GM12872 (cell line): ENCODE measurements around the gene KYNU.

ENCODE experiments used
- TF ChIP-seq, protein P1 (sequence below): IDR thresholded peaks from 3 replicates; pipeline ENCODE4 v1.5.1; 2011; ENCODE audit warnings: low read depth, mild to moderate bottlenecking, low read length, moderate library complexity; ENCODE audit not compliant: insufficient read depth

Gene KYNU

DNA sequence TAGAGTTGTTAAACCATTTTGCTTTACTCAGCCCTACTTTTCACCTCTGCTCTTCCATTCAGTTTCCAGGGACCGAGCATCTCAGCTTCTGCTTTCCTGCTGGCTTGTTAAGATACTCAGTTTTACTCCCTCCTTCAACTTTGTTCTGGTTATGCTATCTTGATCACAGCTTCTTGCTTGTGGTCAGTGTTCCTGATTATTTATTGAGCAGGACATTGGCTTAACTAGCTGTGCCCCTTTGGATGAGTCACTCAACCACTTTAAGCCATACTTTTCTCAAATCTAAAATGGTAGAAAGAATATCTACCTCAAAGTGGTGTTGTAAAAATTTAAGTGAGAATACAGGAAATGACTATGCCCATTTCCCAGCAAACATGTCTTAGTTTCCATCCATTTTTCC is 124.0 kb downstream of the KYNU start:
- TF ChIP-seq, protein P1, sequence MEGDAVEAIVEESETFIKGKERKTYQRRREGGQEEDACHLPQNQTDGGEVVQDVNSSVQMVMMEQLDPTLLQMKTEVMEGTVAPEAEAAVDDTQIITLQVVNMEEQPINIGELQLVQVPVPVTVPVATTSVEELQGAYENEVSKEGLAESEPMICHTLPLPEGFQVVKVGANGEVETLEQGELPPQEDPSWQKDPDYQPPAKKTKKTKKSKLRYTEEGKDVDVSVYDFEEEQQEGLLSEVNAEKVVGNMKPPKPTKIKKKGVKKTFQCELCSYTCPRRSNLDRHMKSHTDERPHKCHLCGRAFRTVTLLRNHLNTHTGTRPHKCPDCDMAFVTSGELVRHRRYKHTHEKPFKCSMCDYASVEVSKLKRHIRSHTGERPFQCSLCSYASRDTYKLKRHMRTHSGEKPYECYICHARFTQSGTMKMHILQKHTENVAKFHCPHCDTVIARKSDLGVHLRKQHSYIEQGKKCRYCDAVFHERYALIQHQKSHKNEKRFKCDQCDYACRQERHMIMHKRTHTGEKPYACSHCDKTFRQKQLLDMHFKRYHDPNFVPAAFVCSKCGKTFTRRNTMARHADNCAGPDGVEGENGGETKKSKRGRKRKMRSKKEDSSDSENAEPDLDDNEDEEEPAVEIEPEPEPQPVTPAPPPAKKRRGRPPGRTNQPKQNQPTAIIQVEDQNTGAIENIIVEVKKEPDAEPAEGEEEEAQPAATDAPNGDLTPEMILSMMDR: no peak

DNA sequence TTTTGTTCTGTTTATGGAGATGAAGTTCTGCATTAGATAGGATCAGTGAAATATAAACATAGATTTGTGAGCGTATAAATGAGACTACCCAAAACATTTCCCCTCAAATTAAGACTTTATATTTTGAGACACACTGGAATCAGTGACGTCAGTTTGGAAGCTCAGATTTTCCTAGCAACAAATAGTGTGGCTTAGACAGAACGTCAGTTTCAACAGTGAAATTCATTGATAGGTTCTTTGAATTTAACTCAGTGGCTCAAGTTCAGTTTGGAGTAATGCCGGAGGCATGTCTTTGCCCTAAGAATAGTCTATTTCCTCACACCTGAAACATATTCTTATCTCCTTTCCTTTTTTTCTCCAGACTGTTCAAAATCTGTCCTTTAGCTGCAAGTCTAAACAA is 138.2 kb downstream of the KYNU start:
- TF ChIP-seq, protein P1: no peak

DNA sequence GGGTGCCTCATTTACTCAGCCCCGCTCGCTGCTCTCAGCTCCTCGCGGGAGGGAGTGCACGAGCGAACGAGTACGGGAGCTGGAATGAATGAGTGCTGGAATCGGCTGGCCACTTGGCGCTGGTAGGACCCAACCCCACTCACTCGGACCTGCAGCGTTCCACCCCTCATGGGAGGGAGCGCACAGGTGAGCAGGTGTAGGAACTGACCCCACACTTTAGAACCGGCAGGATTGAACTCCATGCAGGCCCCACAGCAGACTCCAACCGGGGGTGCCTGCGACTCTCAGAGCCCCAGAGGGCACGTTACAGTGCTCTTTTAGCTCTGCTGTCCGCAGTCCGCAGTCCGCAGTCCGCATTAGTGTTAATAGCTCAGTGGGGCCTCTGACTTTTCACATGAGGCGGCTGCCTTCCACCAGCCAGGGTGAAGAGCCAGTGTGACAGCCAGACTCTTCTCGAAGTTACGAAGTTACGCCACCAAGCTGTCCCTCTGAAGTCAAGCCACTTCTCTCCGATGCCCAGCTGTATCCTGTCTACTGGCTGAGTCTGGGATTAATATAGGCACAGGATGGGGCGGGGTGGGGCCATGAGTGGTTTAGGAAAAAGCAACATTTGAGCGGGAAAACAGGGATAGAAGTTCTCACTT is 149.1 kb downstream of the KYNU start:
- TF ChIP-seq, protein P1: no peak

DNA sequence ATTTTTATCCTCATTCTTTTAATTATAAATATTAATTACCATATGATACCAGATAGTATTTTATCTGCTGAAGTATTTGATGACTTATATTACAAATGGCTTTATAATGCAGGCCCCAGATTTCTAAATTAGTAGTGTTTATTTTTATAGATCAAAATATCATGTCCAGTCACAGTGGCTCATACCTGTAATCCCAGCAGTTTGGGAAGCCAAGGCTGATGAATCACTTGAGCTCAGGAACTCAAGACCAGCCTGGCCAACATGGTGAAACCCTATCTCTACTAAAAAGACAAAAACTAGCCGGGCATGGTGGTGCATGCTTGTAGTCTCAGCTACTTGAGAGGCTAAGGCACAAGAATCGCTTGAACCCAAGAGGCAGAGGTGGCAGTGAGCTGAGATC is 151.7 kb downstream of the KYNU start:
- TF ChIP-seq, protein P1: no peak

DNA sequence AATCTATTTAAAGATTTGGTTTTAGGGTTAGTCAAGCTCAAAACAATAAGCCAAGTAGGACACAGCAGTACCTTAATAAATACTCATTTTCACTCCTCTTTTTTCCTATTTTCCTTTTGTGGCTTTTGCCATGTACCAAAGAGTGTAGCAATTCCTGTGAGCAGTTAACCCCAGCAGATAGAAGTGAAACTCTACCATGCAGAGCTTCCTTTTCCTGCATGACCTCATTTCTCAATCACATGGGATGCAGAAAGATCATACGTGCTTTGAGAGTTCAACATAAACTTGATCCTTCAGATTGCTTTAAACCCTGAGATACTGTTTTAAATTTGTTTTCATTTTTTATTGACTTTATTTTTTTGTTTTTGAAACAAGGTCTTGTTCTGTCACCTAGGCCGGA is 152.7 kb downstream of the KYNU start:
- TF ChIP-seq, protein P1: no peak

DNA sequence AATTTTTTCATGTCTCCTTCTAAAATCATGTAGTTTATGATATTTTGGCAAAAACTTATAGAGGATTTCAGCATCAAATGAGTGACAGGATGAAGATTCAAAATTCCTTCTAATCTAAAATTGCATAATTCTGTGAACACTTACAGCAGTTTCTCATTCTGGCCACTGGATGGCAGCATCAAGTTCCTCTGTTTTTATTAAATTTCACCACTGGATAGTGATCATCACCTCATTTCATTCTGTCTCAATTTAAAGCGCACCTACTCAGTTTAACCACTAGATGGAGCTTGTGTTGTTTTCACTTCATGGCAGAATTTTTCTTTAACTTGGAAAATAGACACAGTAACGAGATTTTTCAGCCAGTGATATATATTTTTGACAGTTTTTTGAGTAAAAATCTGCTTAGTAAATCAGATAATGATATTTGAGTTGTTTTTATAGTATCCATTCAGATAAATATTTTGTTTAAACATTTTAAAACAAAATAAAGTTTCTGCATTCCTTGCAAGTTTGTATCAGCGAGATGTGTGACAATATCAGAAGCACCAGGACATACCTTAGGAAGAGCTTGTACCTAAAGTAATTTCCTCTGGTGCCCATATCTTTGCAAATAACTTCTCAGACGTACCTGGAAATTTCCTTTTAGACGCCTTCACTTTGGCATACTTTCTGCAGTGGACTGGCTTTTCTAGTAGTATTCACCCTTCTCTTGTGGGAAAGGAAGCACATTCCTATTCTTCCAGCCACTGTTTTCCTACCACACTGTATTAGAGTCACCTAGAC is 157.0 kb downstream of the KYNU start:
- TF ChIP-seq, protein P1: peak; percentile 83

DNA sequence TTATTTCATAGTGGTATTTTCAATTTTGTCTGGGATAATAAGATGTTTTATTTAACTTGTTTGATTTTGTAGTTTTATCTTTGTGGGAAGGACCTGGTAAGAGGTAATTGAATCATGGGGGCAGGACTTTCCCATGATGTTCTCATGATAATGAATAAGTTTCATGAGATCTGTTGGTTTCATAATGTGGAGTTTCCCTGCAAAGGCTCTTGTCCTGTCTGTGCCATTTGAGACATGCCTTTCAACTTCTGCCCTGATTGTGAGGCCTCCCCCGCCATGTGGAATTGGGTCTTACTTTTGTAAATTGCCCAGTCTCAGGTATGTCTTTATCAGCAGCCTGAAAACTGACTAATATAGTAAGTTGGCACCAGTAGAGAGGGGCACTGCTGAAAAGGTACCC is 174.0 kb downstream of the KYNU start:
- TF ChIP-seq, protein P1: no peak
